ENCODE measurements around the gene ZFHX2.

DNA sequence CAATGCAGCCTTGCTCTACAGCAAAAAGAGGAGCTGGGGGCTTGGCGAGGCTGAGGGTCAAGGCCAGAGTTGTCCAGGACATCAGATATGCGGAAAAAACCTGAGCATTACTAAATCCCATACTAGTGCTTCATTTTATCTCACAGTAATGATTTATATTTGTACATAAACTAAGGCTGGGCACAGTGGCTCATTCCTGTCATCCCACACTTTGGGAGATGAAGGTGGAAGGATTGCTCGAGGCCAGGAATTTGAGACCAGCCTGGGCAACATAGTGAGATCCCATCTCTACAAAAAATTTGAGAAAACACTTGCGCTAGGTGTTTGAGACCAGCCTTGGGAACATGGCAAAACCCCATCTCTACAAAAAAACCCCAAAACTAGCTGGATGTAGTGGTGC, 38.6 kb upstream of the ZFHX2 start:
- TF ChIP-seq, protein P1, sequence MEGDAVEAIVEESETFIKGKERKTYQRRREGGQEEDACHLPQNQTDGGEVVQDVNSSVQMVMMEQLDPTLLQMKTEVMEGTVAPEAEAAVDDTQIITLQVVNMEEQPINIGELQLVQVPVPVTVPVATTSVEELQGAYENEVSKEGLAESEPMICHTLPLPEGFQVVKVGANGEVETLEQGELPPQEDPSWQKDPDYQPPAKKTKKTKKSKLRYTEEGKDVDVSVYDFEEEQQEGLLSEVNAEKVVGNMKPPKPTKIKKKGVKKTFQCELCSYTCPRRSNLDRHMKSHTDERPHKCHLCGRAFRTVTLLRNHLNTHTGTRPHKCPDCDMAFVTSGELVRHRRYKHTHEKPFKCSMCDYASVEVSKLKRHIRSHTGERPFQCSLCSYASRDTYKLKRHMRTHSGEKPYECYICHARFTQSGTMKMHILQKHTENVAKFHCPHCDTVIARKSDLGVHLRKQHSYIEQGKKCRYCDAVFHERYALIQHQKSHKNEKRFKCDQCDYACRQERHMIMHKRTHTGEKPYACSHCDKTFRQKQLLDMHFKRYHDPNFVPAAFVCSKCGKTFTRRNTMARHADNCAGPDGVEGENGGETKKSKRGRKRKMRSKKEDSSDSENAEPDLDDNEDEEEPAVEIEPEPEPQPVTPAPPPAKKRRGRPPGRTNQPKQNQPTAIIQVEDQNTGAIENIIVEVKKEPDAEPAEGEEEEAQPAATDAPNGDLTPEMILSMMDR (IDR thresholded peaks at IDR 0.05) = no peak
- TF ChIP-seq EZH2 (IDR thresholded peaks at IDR 0.05) = no peak

Measured in neural progenitor cell (in vitro differentiated cells).